Raji (cell line): ENCODE results near the gene ASXL1.

Experiments used
- POLR2A ChIP-seq: IDR thresholded peaks from 2 replicates; pipeline ENCODE4 v1.6.1; 2011; ENCODE audit warnings: low read depth, low read length, control low read depth; ENCODE audit not compliant: insufficient read depth

The ASXL1 gene

DNA sequence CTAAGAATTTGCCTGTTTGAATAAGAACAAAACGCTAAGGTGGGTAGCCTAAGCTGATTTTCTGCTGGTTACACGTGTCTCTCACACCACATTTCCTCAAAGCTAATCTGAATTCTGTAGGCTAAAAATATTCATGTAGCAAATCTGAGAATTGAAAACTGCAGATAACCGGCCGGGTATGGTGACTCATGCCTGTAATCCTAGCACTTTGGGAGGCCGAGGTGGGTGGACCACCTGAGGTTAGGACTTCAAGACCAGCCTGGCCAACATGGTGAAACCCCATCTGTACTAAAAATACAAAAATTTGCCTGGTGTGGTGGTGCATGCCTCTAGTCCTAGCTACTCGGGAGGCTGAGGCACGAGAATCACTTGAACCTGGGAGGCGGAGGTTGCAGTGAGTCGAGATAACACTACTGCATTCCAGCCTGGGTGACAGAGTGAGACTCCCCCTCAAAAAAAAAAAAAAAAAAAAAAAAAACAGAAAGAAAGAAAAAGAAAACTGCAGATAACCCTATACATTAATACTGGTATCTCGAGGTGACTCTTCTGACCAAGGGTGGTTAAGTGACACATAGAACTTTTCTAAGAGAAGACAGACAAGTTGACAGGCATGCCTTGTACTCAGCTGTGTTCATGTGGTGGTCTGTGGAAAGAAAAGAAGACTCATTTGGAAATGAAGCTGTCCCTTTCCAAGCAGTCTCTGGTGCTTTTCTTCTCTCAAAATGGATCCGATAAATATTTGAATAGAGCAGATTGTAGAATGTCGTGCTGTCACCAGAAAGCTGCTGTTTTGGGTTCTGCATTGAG is 24.7 kb upstream of the ASXL1 start:
- TF ChIP-seq POLR2A: no peak

DNA sequence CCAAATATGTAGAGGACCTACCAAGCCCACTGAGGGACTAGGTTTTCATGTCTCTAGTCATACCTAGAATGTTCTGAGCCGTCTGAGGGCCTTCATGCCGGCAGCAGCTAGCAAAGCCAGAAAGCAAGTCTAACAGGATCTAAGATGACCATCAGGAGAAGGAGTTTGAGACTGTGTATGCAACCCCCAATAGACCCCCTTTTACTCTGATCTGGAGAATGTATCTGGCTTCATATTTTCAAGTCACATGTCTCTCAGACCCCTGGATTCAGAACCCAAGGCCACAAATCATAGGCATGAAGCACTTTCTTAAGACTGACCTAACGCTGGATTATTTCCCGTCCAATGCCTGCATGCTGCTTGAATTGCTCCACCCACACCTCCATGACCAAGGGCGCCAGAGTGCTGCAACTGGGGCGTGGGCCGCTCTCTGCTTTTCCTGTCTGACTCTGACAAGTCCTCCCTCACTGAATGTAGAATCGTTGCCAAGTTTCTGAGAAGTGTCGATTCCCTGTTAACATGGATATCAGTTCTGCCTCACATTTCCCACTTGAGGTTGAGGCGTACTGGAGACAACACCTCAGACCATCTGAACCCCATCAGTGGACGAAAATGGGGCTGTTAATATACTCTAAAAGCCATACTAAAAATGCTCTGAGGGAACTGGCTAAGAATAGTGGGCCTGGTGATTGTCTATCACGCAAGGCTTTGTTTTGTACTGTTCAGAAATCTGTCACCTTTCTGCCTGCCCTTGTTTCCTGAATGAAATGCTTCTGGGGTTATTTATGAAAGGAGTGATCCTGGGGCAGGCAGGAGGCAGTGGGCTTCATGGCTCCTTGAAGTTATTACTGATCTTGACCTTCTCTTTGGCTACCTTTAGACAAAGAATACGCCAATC is 23.9 kb upstream of the ASXL1 start:
- no peak for TF ChIP-seq POLR2A

DNA sequence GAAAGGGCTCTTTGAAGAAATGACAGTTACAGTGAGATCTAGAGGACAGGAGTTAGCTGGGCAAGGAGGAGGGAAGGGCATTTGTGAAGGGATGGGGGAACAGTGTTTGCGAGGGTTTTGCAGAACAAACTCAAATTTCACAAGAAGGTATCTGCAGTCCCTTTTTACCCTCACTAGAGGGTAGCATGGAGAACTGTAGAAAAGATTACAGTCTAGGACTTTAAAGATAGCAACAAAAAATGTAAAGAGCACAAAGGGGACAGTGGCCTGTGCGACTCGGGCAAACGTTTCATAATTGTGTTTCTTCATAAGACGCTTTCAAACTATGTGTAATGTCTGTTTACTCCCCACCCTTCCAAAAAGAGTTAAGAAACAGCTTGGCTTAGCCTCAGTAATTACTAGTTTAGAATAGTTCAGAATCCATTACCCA is 21.2 kb upstream of the ASXL1 start:
- TF ChIP-seq POLR2A: no peak

DNA sequence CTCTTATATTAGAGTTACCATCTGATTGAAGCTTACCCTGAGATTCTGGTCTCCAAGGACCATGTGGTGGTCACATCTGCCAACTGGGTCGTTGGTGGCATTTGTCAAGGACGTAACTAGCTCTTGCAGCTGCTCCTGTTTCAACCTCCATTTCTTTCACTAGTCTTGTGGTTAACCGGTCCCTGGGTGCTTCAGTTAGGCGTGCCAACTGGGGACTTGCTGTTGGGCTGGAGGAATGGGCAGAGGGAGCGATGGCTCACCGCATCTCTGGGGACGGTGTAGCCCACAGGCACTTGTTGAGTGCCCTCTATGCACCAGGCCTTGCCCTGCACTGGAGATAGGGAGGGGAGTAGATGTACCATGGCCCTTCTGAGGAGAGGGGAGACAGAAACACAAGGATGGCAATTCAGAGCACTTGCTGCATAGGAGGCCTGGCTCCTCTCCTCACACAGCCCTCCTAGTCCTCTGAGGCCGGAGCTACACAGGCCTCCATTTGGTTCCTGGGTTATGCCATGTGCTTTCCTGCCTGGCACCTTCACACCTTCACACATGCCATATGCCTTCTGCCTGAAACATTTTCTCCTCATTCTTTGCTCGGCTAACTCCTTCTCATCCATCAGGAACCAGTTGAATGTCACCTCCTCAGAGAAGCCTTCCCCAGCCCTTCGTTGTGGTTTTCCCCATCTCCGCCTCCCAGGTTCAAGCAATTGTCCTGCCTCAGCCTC is 20.0 kb upstream of the ASXL1 start:
- TF ChIP-seq POLR2A: no peak

DNA sequence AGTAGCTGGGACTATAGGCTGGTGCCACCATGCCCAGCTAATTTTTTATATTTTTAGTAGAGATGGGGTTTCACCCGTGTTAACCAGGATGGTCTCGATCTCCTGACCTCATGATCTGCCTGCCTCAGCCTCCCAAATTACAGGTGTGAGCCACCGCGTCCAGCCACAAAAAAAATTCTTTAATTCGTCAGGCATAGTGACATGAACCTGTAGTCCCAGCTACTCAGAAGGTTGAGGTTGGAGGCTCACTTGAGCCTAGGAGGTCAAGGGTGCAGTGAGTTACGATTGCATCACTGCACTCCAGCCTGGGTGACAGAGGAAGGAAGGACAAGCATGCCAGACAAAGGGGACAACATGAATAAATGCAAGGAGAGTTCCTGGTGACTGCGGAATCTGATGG is 19.5 kb upstream of the ASXL1 start:
- TF ChIP-seq POLR2A: no peak

DNA sequence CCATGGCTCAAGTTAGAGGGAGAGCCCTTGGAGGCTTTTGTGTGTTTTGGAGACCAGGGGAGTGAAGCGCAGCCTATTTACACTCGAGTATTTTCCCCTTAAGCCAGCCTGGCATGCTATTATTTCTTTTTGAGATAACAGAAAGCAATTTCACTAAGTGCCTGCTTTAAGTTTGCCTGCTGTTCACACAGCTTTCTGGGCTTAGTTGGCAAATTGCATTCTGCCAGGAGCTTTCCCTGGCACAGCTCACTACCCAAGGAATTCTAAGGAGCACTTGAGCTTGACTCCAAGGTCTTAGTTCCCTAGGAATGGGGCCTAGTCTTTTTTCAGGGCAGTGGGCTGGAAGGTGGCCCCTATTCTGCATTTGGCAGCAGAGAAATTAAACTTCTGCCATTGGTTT is 19.0 kb upstream of the ASXL1 start:
- TF ChIP-seq POLR2A: no peak

DNA sequence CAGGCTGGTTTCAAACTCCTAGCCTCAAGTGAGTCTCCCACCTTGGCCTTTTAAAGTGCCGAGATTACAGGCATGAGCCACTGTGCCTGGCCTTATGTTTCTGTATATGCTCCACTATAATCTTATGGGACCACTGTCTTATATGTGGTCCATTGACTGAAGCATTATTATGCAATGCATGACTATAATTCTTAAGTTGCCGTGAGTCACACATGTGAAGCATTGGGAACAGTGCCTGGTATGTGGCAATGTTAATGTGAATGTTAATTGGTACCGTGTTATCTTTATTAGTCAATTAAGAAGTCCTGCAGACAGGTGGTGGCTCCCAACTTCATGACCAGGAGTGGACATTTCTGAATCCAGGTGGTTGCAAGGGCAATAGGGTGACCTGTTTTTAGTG is 14.7 kb upstream of the ASXL1 start:
- TF ChIP-seq POLR2A: no peak

DNA sequence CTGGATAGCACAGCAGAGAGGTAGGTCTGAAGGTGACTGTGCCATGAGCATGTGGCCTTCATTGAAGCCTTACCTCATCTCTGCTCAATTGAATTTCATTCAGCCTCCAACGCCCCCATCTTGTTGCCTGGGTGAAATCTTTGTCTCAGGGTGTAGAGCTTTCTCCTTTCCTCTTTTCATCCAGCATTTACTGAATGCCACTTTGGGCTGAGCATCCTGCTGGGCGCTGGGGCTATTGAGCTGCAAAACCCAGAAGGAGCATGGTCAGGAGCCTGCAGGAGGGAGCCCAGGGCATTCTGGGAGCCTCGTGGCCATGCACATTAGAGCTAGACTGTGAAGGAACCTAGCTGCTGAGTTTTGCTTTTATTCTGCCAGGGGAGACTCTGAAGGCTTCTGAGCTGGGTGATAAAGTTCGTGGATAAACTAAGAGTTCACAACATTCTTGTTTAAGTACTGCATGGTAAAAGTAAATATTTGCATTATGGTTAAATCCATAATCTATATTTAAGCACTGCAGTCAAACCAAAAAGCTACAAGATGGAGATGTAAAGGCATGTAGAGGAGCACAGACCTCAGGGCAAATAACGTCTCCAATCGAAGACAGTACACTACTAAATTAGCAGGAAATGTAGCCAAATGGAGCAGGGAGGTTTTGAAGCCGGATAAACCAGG is 13.2 kb upstream of the ASXL1 start:
- no peak for TF ChIP-seq POLR2A

DNA sequence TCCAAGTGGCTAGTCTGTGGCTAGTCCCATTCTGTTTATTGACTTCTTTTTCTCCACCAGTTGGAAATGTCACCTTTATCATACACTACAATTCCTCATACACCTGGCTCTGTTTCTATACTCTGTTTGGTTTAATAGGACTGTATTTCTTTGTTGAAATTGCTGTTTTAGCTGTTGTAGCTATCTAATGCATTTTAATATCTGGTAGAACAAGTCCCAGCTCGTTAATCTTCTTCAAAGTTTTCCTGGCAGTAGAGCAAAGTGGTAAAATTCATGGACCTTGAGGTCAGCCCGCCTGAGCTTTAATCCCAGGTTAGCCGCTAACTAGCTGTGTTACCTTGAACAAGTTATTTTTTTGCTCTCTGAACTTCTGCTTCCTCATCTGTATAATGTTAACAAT is 9.9 kb upstream of the ASXL1 start:
- no peak for TF ChIP-seq POLR2A

DNA sequence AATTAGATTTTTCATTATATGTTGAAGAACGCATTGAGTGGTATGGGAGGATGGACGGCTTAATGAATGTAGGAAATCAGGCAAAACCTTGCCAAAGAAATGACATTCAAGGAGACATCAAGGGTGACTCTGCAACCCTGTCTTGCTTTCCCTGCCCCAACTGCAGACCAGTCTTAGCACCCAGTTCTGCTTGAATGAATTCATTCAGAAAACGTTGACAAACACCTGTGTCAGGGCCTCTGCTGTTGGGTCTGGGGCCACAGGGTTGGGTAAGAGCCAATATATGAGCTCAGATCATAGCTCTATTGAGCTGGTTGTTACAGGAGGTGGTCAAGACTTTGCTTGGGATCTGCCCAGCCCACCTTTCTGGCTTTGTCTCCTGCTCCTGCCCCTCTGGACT is 7.7 kb upstream of the ASXL1 start:
- peak; percentile 38; the same call in 1 of the 2 replicates for TF ChIP-seq POLR2A

DNA sequence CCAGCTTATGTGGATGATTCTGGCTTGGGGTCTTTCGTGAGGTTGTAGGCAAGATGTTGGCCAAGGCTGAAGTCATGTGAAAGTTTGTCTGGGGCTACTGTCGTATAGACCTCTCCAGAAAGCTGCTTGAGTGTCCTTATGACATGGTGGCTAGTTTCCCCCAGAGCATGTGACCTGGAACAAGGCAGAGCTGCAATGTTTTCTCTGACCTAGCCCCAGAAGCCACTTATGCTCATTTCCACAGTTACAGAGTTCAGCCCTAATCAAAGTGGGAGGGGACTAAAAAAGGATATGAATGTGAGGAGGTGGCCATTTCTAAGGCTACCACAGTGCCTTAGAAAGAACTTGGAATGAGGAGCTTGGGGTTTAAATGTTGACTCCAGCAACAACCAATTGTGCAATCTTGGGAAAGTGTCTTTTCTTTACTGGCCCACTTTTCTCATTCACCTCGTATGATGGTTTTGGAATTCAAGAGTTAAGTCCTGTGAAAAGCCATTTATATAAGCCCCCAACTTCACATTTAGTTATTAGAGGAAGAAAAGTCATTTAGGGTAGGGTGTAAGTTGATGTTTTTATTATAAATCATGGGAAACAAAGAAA is 5.9 kb upstream of the ASXL1 start:
- no peak for TF ChIP-seq POLR2A

DNA sequence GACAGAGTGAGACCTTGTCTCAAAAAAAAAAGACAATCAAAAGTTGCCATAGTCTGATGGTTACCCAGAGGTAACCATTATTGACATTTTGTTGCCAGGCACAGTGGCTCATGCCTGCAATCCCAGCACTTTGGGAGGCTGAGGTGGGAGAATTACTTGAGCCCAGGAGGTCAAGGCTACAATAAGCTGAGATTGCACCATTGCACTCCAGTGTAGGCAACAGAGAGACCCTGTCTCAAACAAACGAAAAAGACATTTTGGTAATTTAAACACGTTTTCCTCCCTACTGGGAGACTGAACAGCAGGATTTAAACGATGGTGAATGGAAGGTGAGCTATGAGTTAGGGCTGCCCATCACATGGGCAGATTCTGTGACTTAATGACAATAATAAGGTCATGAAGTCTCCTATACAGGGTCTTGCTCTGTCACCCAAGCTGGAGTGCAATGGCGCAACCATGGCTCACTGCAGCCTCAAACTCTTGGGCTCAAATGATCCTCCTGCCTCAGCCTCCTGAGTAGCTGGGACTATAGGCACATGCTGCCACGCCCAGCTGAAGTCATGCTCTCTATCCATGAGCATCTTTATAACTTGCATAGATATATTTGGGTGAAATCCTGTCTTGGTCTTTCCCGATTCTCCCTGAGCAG is 4.2 kb upstream of the ASXL1 start:
- no peak for TF ChIP-seq POLR2A

DNA sequence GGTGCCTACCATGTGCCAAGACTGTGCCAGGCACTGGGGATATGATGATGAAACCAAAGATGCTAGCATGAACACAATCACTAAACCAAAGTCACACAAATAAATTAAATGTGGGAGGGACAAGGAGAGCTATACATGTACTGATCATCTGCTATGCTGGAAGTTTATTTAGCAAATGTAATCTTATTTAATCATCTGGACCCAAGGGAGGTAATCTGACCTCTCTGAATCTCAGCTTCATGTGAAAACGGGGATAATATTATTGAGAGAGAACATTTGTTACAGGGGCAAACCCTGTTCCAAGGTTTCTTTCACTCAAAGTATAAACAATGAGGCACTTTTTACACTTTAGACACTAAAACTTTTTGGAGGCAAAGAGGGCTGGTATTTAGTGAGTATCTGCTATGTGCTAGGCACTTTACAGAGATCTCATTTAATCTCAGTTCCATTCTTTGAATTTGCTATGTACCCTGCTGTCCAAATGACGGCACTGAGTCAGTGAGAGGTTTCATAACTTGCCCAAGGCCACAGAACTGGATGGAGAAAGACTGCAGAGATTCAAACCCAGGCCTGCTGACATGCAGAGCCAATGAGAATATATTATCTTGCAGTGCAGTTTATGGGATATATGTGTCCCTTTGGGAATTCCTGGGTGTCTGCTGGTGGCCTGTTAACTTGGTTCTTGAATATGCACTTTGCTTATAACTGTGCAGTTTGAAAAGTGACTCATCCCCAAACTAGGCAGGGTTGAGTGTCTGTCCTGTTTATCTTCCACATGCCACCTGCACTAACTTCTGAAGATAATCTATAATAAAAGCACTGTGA is 3.3 kb upstream of the ASXL1 start:
- no peak for TF ChIP-seq POLR2A
